Breast epithelium (tissue), 4 donors: ENCODE results near the gene PRDX5. TPM values are rescaled to one million over a fixed set of nuclear protein-coding genes. Genes with fewer than 3 reads are reported as not detected.

Source experiments
- DNase-seq, 2 donors: peaks; one replicate each; pipeline ENCODE4 v3.0.0-alpha.2; 2019; ENCODE audit warnings: low spot score in 2 of 2
- H3K27ac ChIP-seq, 2 donors: fragments of 200-600 bp; sonication (generic) in 1 of 2; one replicate each; pipeline ENCODE4 v1.5.1; 2016 to 2019; ENCODE audit warnings: mild to moderate bottlenecking in 1 of 2
- H3K27me3 ChIP-seq, 2 donors: fragments of 200-600 bp; sonication (generic) in 1 of 2; one replicate each; pipeline versions ENCODE4 v1.5.1 to v1.6.0; 2017 to 2019; ENCODE audit warnings: control low read depth in 1 of 2, mild to moderate bottlenecking in 1 of 2
- H3K36me3 ChIP-seq: fragments of 200-600 bp; one replicate; pipeline ENCODE4 v1.5.1; 2019
- H3K4me1 ChIP-seq, 2 donors: fragments of 200-600 bp; sonication (generic); one replicate each; pipeline ENCODE4 v1.5.1; 2016 to 2019; ENCODE audit warnings: control low read depth in 1 of 2
- H3K4me3 ChIP-seq, 3 donors: fragments of 200-600 bp; sonication (generic); 1 replicate in 2 of 3; 2 replicates in 1 of 3; pipeline ENCODE4 v1.5.1; 2016 to 2019; ENCODE audit warnings: mild to moderate bottlenecking in 3 of 3, moderate library complexity in 2 of 3
- H3K9me3 ChIP-seq, 2 donors: fragments of 200-600 bp; sonication (generic) in 1 of 2; one replicate each; pipeline ENCODE4 v1.5.1; 2016 to 2019; ENCODE audit warnings: control low read depth in 1 of 2
- CTCF ChIP-seq, 3 donors: fragments of 450-650 bp; IDR thresholded peaks; one replicate each; pipeline ENCODE4 v1.5.1; 2016 to 2017; ENCODE audit warnings: antibody characterized with exemption in 3 of 3, mild to moderate bottlenecking in 3 of 3, moderate library complexity in 3 of 3
- POLR2A ChIP-seq: fragments of 450-650 bp; IDR thresholded peaks from one replicate; pipeline ENCODE4 v1.6.1; 2016; ENCODE audit warnings: antibody characterized with exemption, mild to moderate bottlenecking, moderate library complexity
- POLR2AphosphoS5 ChIP-seq, 3 donors: sonication (generic); formaldehyde crosslinking; IDR thresholded peaks; one replicate each; pipeline ENCODE4 v1.6.1; 2017; ENCODE audit warnings: antibody characterized with exemption in 3 of 3
- intact Hi-C: fragments of 100-400 bp; cut with DNase I; formaldehyde crosslinking; loops from one replicate; pipeline ENCODE4 v1.15.1; 2023; ENCODE audit warnings: low total_unique reads
- total RNA-seq, 3 donors: library from RNA; depleted of rRNA; stranded (reverse); fragments of >200 nt; gene quantifications; one replicate each; pipeline ENCODE4 v1.1.0, GENCODE V29; 2016

Gene PRDX5
- total RNA-seq, 3 donors from 2014 or later, result 241 to 327 (median 262) TPM

- no peak overlapping the region for H3K27ac ChIP-seq
- H3K4me1 ChIP-seq, result peaks cover 0 to 4% of the 10 kb centered on the region in 2 donors
- DNase-seq, result no peak
- H3K4me3 ChIP-seq, result no peak overlapping the region
- TF ChIP-seq POLR2AphosphoS5 (IDR thresholded peaks at IDR 0.05) (no peak), CTCF (IDR thresholded peaks at IDR 0.05) (no peak), POLR2A (no peak)
- intact Hi-C loops, result no loop called here
- no peaks in the 10 kb centered on the region for H3K36me3 ChIP-seq
- H3K27me3 ChIP-seq, result no peaks in the 10 kb centered on the region
- H3K9me3 ChIP-seq, result no peaks in the 10 kb centered on the region
These were observed 26.0 kb downstream of the PRDX5 start for GRCh38 chr11:64343767-64344559.

GRCh38 chr11:64344787-64345186 lies 26.9 kb downstream of the PRDX5 start:
- no peaks in the 10 kb centered on the region for H3K36me3 ChIP-seq
- no peak for DNase-seq
- H3K4me1 ChIP-seq, result peaks cover 0 to 4% of the 10 kb centered on the region in 2 donors
- intact Hi-C loops, result no loop called here
- TF ChIP-seq POLR2A (no peak), POLR2AphosphoS5 (IDR thresholded peaks at IDR 0.05) (no peak), CTCF (IDR thresholded peaks at IDR 0.05) (no peak)
- no peak overlapping the region for H3K27ac ChIP-seq
- no peaks in the 10 kb centered on the region for H3K27me3 ChIP-seq
- H3K9me3 ChIP-seq, result no peaks in the 10 kb centered on the region
- H3K4me3 ChIP-seq, result no peak overlapping the region

- Histone ChIP-seq H3K27ac (peak overlapping the region in 1 of 2 donors; percentile 72), H3K4me1 (no peaks in the 10 kb centered on the region), H3K4me3 (no peak overlapping the region), H3K9me3 (no peaks in the 10 kb centered on the region), H3K36me3 (no peaks in the 10 kb centered on the region), H3K27me3 (no peaks in the 10 kb centered on the region)
- no peak for DNase-seq
- intact Hi-C loops, result no loop called here
- TF ChIP-seq POLR2AphosphoS5 (IDR thresholded peaks at IDR 0.05) (no peak), POLR2A (no peak), CTCF (IDR thresholded peaks at IDR 0.05) (no peak)
These were observed 29.4 kb downstream of the PRDX5 start for GRCh38 chr11:64347193-64347867.

GRCh38 chr11:64348383-64349024 lies 30.6 kb downstream of the PRDX5 start:
- TF ChIP-seq CTCF (IDR thresholded peaks at IDR 0.05) (no peak), POLR2A (no peak), POLR2AphosphoS5 (IDR thresholded peaks at IDR 0.05) (no peak)
- H3K9me3 ChIP-seq, result no peaks in the 10 kb centered on the region
- no peaks in the 10 kb centered on the region for H3K36me3 ChIP-seq
- H3K4me1 ChIP-seq, result no peaks in the 10 kb centered on the region
- peak overlapping the region; percentile 72 to 80 for H3K27ac ChIP-seq
- H3K4me3 ChIP-seq, result no peak overlapping the region
- intact Hi-C loops, result no loop called here
- DNase-seq, result peak in 1 of 2 donors; percentile 51
- H3K27me3 ChIP-seq, result no peaks in the 10 kb centered on the region

GRCh38 chr11:64349025-64349387 lies 31.1 kb downstream of the PRDX5 start:
- Histone ChIP-seq H3K4me3 (no peak overlapping the region), H3K36me3 (no peaks in the 10 kb centered on the region), H3K27ac (peak overlapping the region; percentile 72 to 80), H3K9me3 (no peaks in the 10 kb centered on the region), H3K4me1 (no peaks in the 10 kb centered on the region), H3K27me3 (no peaks in the 10 kb centered on the region)
- intact Hi-C loops, result no loop called here
- no peak for DNase-seq
- TF ChIP-seq CTCF (IDR thresholded peaks at IDR 0.05) (no peak), POLR2AphosphoS5 (IDR thresholded peaks at IDR 0.05) (no peak), POLR2A (no peak)
